GM12874 (cell line): ENCODE data around the gene MC1R.

ENCODE experiments used
- TF ChIP-seq, protein P1 (sequence below): IDR thresholded peaks from 2 replicates; pipeline ENCODE4 v1.5.1; 2011; ENCODE audit warnings: low read depth, mild to moderate bottlenecking, control low read depth, low read length, moderate library complexity; ENCODE audit not compliant: insufficient read depth

The MC1R gene

GRCh38 chr16:89906140-89907025 is 12.3 kb upstream of the MC1R start:
- TF ChIP-seq, protein P1, sequence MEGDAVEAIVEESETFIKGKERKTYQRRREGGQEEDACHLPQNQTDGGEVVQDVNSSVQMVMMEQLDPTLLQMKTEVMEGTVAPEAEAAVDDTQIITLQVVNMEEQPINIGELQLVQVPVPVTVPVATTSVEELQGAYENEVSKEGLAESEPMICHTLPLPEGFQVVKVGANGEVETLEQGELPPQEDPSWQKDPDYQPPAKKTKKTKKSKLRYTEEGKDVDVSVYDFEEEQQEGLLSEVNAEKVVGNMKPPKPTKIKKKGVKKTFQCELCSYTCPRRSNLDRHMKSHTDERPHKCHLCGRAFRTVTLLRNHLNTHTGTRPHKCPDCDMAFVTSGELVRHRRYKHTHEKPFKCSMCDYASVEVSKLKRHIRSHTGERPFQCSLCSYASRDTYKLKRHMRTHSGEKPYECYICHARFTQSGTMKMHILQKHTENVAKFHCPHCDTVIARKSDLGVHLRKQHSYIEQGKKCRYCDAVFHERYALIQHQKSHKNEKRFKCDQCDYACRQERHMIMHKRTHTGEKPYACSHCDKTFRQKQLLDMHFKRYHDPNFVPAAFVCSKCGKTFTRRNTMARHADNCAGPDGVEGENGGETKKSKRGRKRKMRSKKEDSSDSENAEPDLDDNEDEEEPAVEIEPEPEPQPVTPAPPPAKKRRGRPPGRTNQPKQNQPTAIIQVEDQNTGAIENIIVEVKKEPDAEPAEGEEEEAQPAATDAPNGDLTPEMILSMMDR = no peak

DNA sequence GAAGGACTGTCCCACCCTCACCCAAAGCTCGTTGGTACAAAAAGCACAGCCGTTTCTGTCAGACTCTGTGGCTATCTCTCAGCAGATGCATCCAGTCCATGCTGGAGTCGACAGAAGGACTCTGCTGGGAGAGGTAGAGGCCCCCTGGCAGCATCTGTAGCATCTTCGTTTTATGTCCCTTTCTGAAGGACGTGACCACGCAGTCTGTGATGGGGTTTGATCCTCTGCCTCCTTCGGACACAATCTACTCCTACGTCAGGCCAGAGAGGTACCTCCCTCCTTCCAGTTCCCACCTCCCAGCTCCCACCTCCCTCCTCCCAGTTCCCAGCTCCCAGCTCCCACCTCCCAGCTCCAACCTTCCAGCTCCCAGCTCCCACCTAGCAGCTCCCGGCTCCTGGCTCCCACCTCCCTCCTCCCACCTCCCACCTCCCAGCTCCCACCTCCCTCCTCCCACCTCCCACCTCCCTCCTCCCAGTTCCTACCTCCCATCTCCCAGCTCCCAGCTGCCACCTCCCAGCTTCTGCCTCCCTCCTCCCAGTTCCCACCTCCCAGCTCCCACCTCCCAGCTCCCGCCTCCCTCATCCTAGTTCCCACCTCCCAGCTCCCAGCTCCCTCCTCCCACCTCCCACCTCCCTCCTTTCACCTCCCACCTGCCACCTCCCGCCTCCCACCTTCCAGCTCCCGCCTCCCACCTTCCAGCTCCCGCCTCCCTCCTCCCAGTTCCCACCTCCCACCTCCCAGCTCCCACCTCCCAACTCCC is 11.4 kb upstream of the MC1R start:
- TF ChIP-seq, protein P1 = no peak

DNA sequence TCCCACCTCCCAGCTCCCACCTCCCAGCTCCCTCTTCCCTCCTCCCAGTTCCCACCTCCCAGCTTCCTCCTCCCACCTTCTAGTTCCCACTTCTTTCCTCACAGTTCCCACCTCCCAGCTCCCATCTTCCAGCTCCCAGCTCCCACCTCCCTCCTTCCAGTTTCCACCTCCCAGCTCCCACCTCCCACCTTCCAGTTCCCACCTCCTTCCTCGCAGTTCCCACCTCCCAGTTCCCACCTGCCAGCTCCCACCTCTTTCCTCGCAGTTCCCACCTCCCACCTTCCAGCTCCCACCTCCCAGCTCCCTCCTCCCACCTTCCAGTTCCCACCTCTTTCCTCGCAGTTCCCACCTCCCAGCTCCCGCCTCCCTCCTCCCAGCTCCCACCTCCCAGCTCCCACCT is 10.4 kb upstream of the MC1R start:
- TF ChIP-seq, protein P1 = no peak

DNA sequence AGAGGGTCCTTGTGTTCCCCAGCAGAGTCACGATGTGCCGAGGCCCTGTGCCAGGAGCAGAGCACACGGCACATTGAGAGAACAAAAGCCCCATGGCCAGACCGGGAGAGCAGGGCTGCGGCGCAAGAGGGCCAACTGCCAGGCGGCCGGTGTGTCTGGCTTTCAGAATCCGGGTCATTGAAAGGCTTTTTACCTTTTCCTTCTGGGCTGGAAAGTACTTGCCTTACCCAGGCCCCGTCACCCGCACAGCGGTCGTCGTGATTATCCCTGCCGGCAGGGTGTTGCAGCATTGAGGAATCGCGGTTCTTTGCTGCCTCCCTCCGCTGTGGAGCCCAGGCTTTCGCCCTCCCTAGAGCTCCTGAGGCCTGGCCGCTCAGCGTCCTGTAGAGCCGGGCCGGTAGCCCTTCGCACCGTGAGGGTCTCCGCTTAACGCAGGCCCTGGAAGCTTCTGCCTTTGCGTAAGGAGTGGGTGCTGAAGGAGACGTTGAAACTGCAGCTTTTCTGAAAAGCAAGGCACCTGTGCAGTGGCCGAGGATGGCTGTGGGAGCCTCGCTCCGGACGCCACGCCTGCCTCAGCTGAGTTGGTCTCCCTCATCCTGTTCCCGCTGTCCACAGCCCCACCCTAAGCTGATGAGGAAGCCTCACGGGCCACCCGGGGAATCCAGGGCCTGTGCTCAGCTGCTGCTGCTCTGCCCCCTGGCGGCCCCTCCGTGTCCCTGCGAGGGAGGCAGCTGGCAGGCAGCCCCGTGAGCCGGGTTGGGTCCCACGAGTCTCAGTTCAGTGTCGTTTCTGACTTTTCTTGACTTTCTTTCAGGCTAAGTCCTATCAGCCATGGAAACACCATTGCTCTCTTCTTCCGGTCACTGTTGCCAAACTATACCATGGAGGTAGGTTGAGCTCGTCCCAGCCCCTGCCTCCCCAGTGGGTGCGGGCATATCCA is 8.6 kb upstream of the MC1R start:
- TF ChIP-seq, protein P1 = peak; percentile 95

- TF ChIP-seq, protein P1 = no peak
These were observed 7.8 kb upstream of the MC1R start for GRCh38 chr16:89910717-89911354.

GRCh38 chr16:89911375-89911774 is 7.3 kb upstream of the MC1R start:
- TF ChIP-seq, protein P1 = no peak
